ENCODE measurements around the gene EFEMP1. TPM values are rescaled to one million over a fixed set of nuclear protein-coding genes. Genes with fewer than 3 reads are reported as not detected.
"Not testable (repeated sequence)": the region's sequence is repeated elsewhere in the genome, so short reads cannot be mapped to it uniquely, and the experiment has no call there.

EFEMP1 gene
- total and polyA plus RNA-seq, 8 donors = 101 to 346 (median 151) TPM

DNA sequence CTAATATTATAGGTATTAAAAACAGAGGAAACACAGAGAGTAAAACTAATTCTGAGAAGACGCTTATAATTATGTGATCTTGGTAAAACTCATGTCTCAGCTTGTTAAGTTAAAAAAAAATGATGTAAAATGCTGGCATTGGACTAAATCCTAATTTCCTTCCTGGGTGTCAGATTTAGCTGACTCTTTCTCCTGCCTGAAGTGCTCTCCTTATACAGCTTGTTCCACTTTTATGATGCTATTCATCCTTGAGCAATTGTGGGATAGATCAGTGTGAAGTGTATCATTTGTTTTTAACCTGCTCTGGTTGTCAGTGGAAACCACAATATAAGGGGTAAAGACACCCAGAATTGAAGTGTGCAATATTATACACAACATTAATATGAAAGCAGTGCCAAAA is 84.9 kb downstream of the EFEMP1 start:
- Histone ChIP-seq H3K27ac (peak overlapping the region; percentile 53 to 79), H3K36me3 (no peaks in the 10 kb centered on the region), H3K4me3 (no peak overlapping the region), H3K27me3 (no peaks in the 10 kb centered on the region), H3K9me3 (no peaks in the 10 kb centered on the region), H3K4me1 (peaks cover 1 to 22% of the 10 kb centered on the region in 2 donors)
- TF ChIP-seq, protein P1, sequence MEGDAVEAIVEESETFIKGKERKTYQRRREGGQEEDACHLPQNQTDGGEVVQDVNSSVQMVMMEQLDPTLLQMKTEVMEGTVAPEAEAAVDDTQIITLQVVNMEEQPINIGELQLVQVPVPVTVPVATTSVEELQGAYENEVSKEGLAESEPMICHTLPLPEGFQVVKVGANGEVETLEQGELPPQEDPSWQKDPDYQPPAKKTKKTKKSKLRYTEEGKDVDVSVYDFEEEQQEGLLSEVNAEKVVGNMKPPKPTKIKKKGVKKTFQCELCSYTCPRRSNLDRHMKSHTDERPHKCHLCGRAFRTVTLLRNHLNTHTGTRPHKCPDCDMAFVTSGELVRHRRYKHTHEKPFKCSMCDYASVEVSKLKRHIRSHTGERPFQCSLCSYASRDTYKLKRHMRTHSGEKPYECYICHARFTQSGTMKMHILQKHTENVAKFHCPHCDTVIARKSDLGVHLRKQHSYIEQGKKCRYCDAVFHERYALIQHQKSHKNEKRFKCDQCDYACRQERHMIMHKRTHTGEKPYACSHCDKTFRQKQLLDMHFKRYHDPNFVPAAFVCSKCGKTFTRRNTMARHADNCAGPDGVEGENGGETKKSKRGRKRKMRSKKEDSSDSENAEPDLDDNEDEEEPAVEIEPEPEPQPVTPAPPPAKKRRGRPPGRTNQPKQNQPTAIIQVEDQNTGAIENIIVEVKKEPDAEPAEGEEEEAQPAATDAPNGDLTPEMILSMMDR (IDR thresholded peaks at IDR 0.05) = no peak
- ATAC-seq = peak; percentile 49
- intact Hi-C loops (cut with DNase I) = no loop called here
- no peak for DNase-seq

DNA sequence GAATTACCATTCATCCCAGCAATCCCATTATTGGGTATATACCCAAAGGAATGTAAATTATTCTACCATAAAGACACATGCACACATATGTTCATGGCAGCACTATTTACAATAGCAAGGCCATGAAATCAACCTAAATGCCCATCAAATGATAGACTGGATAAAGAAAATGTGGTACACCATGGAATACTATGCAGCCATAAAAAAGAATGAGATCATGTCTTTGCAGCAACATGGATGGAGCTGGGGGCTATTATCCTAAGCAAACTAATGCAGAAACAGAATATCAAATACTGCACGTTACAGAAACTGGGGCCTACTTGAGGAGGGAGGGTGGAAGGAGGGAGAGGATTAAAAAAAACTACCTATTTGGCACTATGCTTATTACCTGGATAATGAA is 85.5 kb downstream of the EFEMP1 start:
- H3K27ac ChIP-seq = peak overlapping the region in 1 of 2 donors; percentile 79
- ATAC-seq; H3K36me3 ChIP-seq; DNase-seq; H3K4me3 ChIP-seq; intact Hi-C loops (cut with DNase I); H3K9me3 ChIP-seq; H3K27me3 ChIP-seq: not testable (repeated sequence)
- H3K4me1 ChIP-seq = peaks cover 0 to 18% of the 10 kb centered on the region in 2 donors

DNA sequence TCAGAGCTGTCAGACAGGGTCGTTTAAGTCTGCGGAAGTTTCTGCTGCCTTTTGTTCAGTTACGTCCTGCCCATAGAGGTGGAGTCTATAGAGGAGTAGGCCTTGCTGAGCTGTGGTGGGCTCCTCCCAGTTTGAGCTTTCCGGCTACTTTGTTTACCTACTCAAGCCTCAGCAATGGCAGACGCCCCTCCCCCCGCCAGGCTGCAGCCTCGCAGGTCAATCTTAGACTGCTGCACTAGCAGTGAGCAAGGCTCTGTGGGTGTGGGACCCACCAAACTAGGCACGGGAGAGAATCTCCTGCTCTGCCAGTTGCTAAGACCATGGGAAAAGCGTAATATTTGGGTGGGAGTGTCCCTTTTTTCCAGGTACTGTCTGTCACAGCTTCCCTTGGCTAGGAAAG is 86.5 kb downstream of the EFEMP1 start:
- peaks cover 0 to 8% of the 10 kb centered on the region in 2 donors for H3K4me1 ChIP-seq
- intact Hi-C loops (cut with DNase I) = no loop called here
- no peaks in the 10 kb centered on the region for H3K36me3 ChIP-seq
- no peaks in the 10 kb centered on the region for H3K27me3 ChIP-seq
- DNase-seq (peak in 2 of 4 donors; percentile 10 to 49), ATAC-seq (no peak)
- H3K27ac ChIP-seq = no peak overlapping the region
- TF ChIP-seq, protein P1 (IDR thresholded peaks at IDR 0.05) = no peak
- no peak overlapping the region for H3K4me3 ChIP-seq
- H3K9me3 ChIP-seq = peaks cover 0 to 5% of the 10 kb centered on the region in 2 donors

DNA sequence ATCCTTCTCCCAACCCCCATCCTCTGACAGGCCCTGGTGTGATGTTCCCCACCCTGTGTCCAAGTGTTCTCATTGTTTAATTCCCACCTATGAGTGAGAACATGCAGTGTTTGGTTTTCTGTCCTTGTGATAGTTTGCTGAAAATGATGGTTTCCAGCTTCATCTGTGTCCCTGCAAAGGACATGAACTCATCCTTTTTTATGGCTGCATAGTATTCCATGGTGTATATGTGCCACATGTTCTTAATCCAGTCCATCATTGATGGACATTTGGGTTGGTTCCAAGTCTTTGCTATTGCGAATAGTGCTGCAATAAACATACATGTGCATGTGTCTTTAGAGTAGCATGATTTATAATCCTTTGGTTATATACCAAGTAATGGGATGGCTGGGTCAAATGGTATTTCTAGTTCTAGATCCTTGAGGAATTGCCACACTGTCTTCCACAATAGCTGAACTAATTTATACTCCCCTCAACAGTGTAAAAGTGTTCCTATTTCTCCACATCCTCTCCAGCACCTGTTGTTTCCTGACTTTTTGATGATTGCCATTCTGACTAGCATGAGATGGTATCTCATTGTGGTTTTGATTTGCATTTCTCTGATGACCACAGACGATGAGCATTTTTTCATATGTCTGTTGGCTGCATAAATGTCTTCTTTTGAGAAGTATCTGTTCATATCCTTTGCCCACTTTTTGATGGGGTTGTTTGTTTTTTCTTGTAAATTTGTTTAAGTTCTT is 91.7 kb downstream of the EFEMP1 start:
- H3K27me3 ChIP-seq; H3K36me3 ChIP-seq; DNase-seq; intact Hi-C loops (cut with DNase I); H3K27ac ChIP-seq; H3K9me3 ChIP-seq; H3K4me1 ChIP-seq; H3K4me3 ChIP-seq; ATAC-seq: not testable (repeated sequence)

DNA sequence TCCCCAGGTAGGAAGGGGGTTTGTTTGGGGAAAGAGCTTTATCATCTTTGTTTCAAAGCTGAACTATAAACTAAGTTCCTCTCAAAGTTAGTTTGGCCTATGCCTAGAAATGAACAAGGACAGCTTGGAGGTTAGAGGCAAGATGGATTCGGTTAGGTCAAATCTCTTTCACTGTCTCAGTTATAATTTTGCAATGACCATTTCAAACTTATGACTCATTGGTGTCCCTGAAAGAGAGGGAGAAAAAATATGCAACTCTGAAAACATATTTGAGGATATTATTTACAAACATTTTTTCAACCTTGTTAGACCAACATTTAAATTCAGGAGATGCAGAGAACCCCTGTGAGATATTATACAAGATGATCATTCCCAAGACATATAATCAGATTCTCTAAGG is 95.7 kb downstream of the EFEMP1 start:
- H3K4me1 ChIP-seq = no peaks in the 10 kb centered on the region
- TF ChIP-seq, protein P1 (IDR thresholded peaks at IDR 0.05) = no peak
- H3K36me3 ChIP-seq = no peaks in the 10 kb centered on the region
- no peak overlapping the region for H3K4me3 ChIP-seq
- no peaks in the 10 kb centered on the region for H3K27me3 ChIP-seq
- no peak for ATAC-seq
- no peak for DNase-seq
- no peak overlapping the region for H3K27ac ChIP-seq
- intact Hi-C loops (cut with DNase I) = no loop called here
- peaks cover 0 to 5% of the 10 kb centered on the region in 2 donors for H3K9me3 ChIP-seq

DNA sequence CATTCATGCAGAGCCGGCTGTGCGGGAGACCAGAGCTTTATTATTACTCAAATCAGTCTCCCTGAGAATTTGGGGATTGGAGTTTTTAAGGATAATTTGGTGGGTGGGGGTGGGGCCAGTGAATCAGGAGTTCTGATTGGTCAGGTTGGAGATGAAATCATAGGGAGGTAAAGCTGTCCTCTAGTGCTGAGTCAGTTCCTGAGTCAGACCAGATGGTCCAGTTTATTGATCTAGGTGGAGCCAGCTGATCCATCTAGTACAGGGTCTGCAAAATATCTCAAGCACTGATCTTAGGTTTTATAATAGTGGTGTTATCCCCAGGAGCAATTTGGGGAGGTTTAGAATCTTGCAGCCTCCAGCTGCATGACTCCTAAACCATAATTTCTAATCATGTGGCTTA is 96.2 kb downstream of the EFEMP1 start:
- intact Hi-C loops (cut with DNase I); H3K27me3 ChIP-seq; H3K4me3 ChIP-seq: not testable (repeated sequence)

DNA sequence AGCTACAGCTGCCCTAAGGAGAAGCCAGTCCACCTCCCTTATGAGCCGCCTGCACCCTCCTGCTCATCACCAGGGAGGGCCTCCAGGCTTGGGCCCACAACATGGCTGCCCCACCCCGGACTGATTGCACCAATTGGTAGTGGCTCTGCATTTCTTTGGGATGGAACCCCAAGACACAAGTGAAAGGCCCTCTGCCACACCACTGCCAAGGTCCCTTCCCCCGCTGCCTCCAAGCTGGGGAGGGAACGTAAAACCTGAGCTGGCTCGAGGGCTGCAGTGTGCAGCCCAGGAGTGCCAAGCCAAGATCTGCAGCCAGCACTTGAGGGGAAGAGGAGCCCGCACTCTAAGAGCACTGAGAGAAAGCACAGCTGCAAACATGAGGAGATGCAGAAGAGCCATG is 97.3 kb downstream of the EFEMP1 start:
- no peak for ATAC-seq
- peak in 1 of 4 donors; percentile 43 for DNase-seq
- TF ChIP-seq, protein P1 (IDR thresholded peaks at IDR 0.05) = no peak
- H3K27me3 ChIP-seq = no peaks in the 10 kb centered on the region
- H3K36me3 ChIP-seq = no peaks in the 10 kb centered on the region
- no peaks in the 10 kb centered on the region for H3K9me3 ChIP-seq
- H3K4me3 ChIP-seq = no peak overlapping the region
- no peak overlapping the region for H3K27ac ChIP-seq
- intact Hi-C loops (cut with DNase I) = no loop called here
- H3K4me1 ChIP-seq = no peaks in the 10 kb centered on the region

More for the DNA sequence above, 96.2 kb downstream of the EFEMP1 start:
- not testable (repeated sequence) for ATAC-seq, DNase-seq, H3K27ac ChIP-seq, H3K36me3 ChIP-seq, H3K9me3 ChIP-seq, H3K4me1 ChIP-seq

Data from left lung (tissue), 10 donors.